ENCODE data around the gene RGS1.

DNA sequence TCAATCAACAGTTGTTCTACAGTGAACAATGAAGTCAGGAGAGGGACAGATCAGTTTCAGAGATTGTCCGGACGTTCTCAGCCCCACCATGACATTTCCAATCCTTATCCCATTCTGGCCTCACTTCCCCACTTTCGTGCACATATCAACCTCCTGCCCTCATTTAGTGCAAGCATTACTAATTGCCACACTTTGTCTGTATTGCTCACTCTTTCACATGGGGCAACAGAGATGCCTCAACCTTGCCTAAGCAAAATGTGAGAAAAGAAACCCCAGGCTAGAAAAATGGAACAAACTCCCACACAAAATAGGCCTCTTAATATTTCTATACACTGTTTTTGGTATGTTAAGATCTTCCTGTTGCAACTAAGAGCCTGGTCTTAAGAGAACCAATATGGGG, 8.9 kb upstream of the RGS1 start:
- TF ChIP-seq, protein P1, sequence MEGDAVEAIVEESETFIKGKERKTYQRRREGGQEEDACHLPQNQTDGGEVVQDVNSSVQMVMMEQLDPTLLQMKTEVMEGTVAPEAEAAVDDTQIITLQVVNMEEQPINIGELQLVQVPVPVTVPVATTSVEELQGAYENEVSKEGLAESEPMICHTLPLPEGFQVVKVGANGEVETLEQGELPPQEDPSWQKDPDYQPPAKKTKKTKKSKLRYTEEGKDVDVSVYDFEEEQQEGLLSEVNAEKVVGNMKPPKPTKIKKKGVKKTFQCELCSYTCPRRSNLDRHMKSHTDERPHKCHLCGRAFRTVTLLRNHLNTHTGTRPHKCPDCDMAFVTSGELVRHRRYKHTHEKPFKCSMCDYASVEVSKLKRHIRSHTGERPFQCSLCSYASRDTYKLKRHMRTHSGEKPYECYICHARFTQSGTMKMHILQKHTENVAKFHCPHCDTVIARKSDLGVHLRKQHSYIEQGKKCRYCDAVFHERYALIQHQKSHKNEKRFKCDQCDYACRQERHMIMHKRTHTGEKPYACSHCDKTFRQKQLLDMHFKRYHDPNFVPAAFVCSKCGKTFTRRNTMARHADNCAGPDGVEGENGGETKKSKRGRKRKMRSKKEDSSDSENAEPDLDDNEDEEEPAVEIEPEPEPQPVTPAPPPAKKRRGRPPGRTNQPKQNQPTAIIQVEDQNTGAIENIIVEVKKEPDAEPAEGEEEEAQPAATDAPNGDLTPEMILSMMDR (IDR thresholded peaks at IDR 0.05; ENCODE audit: low read length): no peak
- TF ChIP-seq EZH2 (optimal IDR thresholded peaks at IDR 0.05; ENCODE audit: low read depth, low read length): no peak
